ENCODE data around the gene INSYN1.

- TF ChIP-seq CTCF (IDR thresholded peaks at IDR 0.05) (no peak), POLR2A (IDR thresholded peaks at IDR 0.05) (no peak)
These were observed 12.8 kb downstream of the INSYN1 start for GRCh38 chr15:73740152-73741048.

All from ovary (tissue), 3 donors.